ENCODE results near the gene ERC2. TPM values are rescaled to one million over a fixed set of nuclear protein-coding genes. Genes with fewer than 3 reads are reported as not detected.

Gene ERC2
- polyA plus RNA-seq, 3 donors, result not detected

DNA sequence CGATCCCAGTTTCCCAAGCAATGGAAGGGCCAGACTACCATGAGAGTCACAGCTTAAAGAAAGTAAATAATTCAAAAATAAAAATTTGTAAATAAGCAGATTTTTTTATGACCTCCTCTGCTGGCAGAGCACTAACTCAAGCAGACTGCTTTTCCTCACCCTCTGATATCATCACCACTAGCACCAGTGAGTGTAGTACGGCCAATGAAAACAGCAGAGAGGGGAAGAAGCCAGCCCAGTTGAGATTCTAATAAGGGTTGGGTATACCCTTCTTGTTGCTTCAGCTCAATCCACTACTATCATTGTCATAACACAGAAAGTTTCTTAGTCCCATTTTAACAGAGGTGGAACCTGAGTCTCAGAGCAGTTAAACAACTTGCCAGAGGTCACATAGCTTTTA is 193.1 kb downstream of the ERC2 start:
- H3K9ac ChIP-seq (ENCODE audit: insufficient read depth, low read length, poor library complexity, severe bottlenecking), result no peak overlapping the region
- H3K27me3 Mint-ChIP-seq (ENCODE audit: low read depth in 3 of 3), result peaks cover 0 to 2% (median 0%) of the 10 kb centered on the region in 3 donors
- H3K27me3 ChIP-seq (ENCODE audit: control insufficient read depth in 2 of 2, insufficient read depth in 2 of 2, low read length in 2 of 2), result no peaks in the 10 kb centered on the region
- DNase-seq, result no peak
- no peaks in the 10 kb centered on the region for H3K36me3 Mint-ChIP-seq
- no peaks in the 10 kb centered on the region for H4K20me1 ChIP-seq (ENCODE audit: insufficient read depth, low read length)
- H3K4me2 ChIP-seq (replicated peaks; ENCODE audit: extremely low read depth, low read length, poor library complexity, severe bottlenecking), result no peak overlapping the region
- no peaks in the 10 kb centered on the region for H3K79me2 ChIP-seq (ENCODE audit: insufficient read depth, low read length)
- H3K9me3 Mint-ChIP-seq, result peaks cover 0 to 5% (median 2%) of the 10 kb centered on the region in 7 donors
- no peak overlapping the region for H3K27ac Mint-ChIP-seq
- no peak overlapping the region for H3K4me3 ChIP-seq (replicated peaks in 1 of 3; ENCODE audit: low read depth in 2 of 3, low read length in 3 of 3)
- H3K4me3 Mint-ChIP-seq, result no peak overlapping the region
- intact Hi-C loops (cut with micrococcal nuclease), result no loop called here
- H3K4me1 ChIP-seq (ENCODE audit: control insufficient read depth in 1 of 2, insufficient read depth in 2 of 2, low read length in 2 of 2), result no peaks in the 10 kb centered on the region
- no peak overlapping the region for H2AFZ ChIP-seq (ENCODE audit: insufficient read depth, low read depth, low read length, poor library complexity, severe bottlenecking)
- H3K4me1 Mint-ChIP-seq, result no peaks in the 10 kb centered on the region
- H3K27ac ChIP-seq (ENCODE audit: low read depth in 1 of 2, low read length in 2 of 2), result no peak overlapping the region
- no peaks in the 10 kb centered on the region for H3K36me3 ChIP-seq (replicated peaks in 1 of 2; ENCODE audit: control insufficient read depth in 1 of 2, insufficient read depth in 2 of 2, low read length in 2 of 2)
- WGBS (ENCODE audit: insufficient coverage), result no CpG with 5 or more reads among the region's 2 CpGs
- TF ChIP-seq, protein P1, sequence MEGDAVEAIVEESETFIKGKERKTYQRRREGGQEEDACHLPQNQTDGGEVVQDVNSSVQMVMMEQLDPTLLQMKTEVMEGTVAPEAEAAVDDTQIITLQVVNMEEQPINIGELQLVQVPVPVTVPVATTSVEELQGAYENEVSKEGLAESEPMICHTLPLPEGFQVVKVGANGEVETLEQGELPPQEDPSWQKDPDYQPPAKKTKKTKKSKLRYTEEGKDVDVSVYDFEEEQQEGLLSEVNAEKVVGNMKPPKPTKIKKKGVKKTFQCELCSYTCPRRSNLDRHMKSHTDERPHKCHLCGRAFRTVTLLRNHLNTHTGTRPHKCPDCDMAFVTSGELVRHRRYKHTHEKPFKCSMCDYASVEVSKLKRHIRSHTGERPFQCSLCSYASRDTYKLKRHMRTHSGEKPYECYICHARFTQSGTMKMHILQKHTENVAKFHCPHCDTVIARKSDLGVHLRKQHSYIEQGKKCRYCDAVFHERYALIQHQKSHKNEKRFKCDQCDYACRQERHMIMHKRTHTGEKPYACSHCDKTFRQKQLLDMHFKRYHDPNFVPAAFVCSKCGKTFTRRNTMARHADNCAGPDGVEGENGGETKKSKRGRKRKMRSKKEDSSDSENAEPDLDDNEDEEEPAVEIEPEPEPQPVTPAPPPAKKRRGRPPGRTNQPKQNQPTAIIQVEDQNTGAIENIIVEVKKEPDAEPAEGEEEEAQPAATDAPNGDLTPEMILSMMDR (IDR thresholded peaks at IDR 0.05), result no peak
- H3K9me3 ChIP-seq (replicated peaks in 1 of 2; ENCODE audit: control insufficient read depth in 1 of 2, insufficient read depth in 1 of 2, low read length in 2 of 2), result no peaks in the 10 kb centered on the region

DNA sequence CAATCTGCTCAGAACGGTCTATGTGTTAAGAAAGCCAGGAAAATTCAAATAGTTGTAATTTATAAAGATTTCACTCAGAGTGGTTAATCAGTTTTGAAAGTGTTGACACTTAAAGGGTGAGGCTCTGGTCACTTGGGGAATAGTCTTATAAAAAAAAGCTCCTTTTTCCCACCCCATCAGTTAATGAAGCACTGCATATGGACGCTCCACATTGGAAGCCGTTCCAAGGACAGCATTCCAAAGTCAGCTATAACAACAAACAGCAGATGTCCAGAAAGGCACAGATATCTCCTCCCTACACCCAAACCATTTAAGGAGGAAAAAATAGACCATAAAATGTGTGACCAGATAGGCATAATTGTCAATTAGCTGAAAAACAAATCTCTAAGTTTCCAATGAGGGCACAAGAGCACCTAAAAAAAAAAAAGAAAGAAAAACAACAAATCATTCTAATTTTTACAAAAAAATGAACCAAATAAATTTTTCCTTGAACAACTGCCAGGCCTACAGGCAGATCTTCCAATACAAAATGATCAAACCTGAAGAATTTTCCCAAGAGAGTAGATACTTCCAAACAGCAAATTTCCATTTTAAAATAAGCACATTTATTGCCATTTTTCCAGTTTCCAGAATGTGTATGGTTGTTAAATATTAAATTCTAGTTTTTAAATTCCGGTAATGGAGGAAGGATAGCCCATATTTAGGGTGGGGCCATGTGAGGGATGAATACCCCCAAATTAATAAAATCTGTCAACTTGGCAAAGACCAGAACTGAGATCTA is 198.3 kb downstream of the ERC2 start:
- H3K36me3 ChIP-seq (replicated peaks in 1 of 2; ENCODE audit: control insufficient read depth in 1 of 2, insufficient read depth in 2 of 2, low read length in 2 of 2), result no peaks in the 10 kb centered on the region

More for the DNA sequence above, 198.3 kb downstream of the ERC2 start:
- Mint-ChIP-seq H3K27ac (no peak overlapping the region), H3K9me3 (peaks cover 0 to 3% (median 0%) of the 10 kb centered on the region in 7 donors), H3K4me3 (no peak overlapping the region), H3K27me3 (ENCODE audit: low read depth in 3 of 3) (peaks cover 0 to 2% (median 1%) of the 10 kb centered on the region in 3 donors), H3K4me1 (no peaks in the 10 kb centered on the region), H3K36me3 (no peaks in the 10 kb centered on the region)
- no peak overlapping the region for H3K9ac ChIP-seq (ENCODE audit: insufficient read depth, low read length, poor library complexity, severe bottlenecking)
- no CpG with 5 or more reads among the region's 4 CpGs for WGBS (ENCODE audit: insufficient coverage)
- no peaks in the 10 kb centered on the region for H4K20me1 ChIP-seq (ENCODE audit: insufficient read depth, low read length)
- intact Hi-C loops (cut with micrococcal nuclease), result no loop called here
- no peaks in the 10 kb centered on the region for H3K9me3 ChIP-seq (replicated peaks in 1 of 2; ENCODE audit: control insufficient read depth in 1 of 2, insufficient read depth in 1 of 2, low read length in 2 of 2)
- DNase-seq, result no peak
- H2AFZ ChIP-seq (ENCODE audit: insufficient read depth, low read depth, low read length, poor library complexity, severe bottlenecking), result no peak overlapping the region
- H3K4me1 ChIP-seq (ENCODE audit: control insufficient read depth in 1 of 2, insufficient read depth in 2 of 2, low read length in 2 of 2), result no peaks in the 10 kb centered on the region
- no peaks in the 10 kb centered on the region for H3K79me2 ChIP-seq (ENCODE audit: insufficient read depth, low read length)
- TF ChIP-seq, protein P1 (IDR thresholded peaks at IDR 0.05), result no peak
- no peaks in the 10 kb centered on the region for H3K27me3 ChIP-seq (ENCODE audit: control insufficient read depth in 2 of 2, insufficient read depth in 2 of 2, low read length in 2 of 2)
- no peak overlapping the region for H3K4me2 ChIP-seq (replicated peaks; ENCODE audit: extremely low read depth, low read length, poor library complexity, severe bottlenecking)
- H3K4me3 ChIP-seq (replicated peaks in 1 of 3; ENCODE audit: low read depth in 2 of 3, low read length in 3 of 3), result no peak overlapping the region
- H3K27ac ChIP-seq (ENCODE audit: low read depth in 1 of 2, low read length in 2 of 2), result no peak overlapping the region

Measured in CD14-positive monocyte (primary cell).